Astrocyte (in vitro differentiated cells and primary cell): ENCODE data around the gene CBFA2T2. TPM values are rescaled to one million over a fixed set of nuclear protein-coding genes. Genes with fewer than 3 reads are reported as not detected.

Experiments used
- DNase-seq: peaks from one replicate; pipeline ENCODE4 v3.0.0-alpha.2; 2010; ENCODE audit warnings: low read depth
- FAIRE-seq: peaks from 2 replicates; lab custom pipeline; 2011; peaks lifted over from hg19 to GRCh38; lab: Jason Lieb, UNC
- H2AFZ ChIP-seq: 2 replicates; pipeline ENCODE4 v1.6.0; 2012; ENCODE audit warnings: low read depth, low read length, inconsistent platforms
- H3K27ac ChIP-seq: 2 replicates; pipeline ENCODE4 v1.5.1; 2011; ENCODE audit warnings: low read depth, low read length, inconsistent platforms
- H3K27me3 ChIP-seq: 2 replicates; pipeline ENCODE4 v1.6.0; 2011; ENCODE audit warnings: low read length, inconsistent platforms; ENCODE audit not compliant: insufficient read depth
- H3K36me3 ChIP-seq: 2 replicates; pipeline ENCODE4 v1.5.1; 2011; ENCODE audit warnings: low read length, inconsistent platforms; ENCODE audit not compliant: insufficient read depth
- H3K4me1 ChIP-seq: 2 replicates; pipeline ENCODE4 v1.5.1; 2011; ENCODE audit warnings: low read length, inconsistent platforms; ENCODE audit not compliant: insufficient read depth
- H3K4me2 ChIP-seq: 2 replicates; pipeline ENCODE4 v1.6.0; 2012; ENCODE audit warnings: low read length, inconsistent platforms
- H3K4me3 ChIP-seq: 2 replicates; pipeline ENCODE4 v1.5.1; 2011; ENCODE audit warnings: low read depth, mild to moderate bottlenecking, low read length, inconsistent platforms; ENCODE audit not compliant: insufficient read depth
- H3K79me2 ChIP-seq: 2 replicates; pipeline ENCODE4 v1.6.0; 2012; ENCODE audit warnings: mild to moderate bottlenecking, low read length, inconsistent platforms; ENCODE audit not compliant: insufficient read depth
- H3K9ac ChIP-seq: 2 replicates; pipeline ENCODE4 v1.6.0; 2012; ENCODE audit warnings: mild to moderate bottlenecking, low read length, inconsistent platforms
- H3K9me3 ChIP-seq: 2 replicates; pipeline ENCODE4 v1.5.1; 2012; ENCODE audit warnings: low read depth, mild to moderate bottlenecking, low read length, inconsistent platforms; ENCODE audit not compliant: insufficient read depth
- H4K20me1 ChIP-seq: 2 replicates; pipeline ENCODE4 v1.6.0; 2012; ENCODE audit warnings: low read length, inconsistent platforms; ENCODE audit not compliant: insufficient read depth
- H3K27ac Mint-ChIP-seq: one replicate; pipeline ENCODE4 v1.8.0; 2021; ENCODE audit warnings: mild to moderate bottlenecking, mixed read lengths; ENCODE audit not compliant: unreplicated experiment
- H3K27me3 Mint-ChIP-seq: one replicate; pipeline ENCODE4 v1.8.0; 2021; ENCODE audit warnings: low read depth, mixed read lengths; ENCODE audit not compliant: unreplicated experiment
- H3K36me3 Mint-ChIP-seq: one replicate; pipeline ENCODE4 v1.8.0; 2021; ENCODE audit warnings: low read depth, mixed read lengths; ENCODE audit not compliant: unreplicated experiment
- H3K4me1 Mint-ChIP-seq: one replicate; pipeline ENCODE4 v1.8.0; 2021; ENCODE audit warnings: low read depth, mixed read lengths; ENCODE audit not compliant: unreplicated experiment
- H3K4me3 Mint-ChIP-seq: one replicate; pipeline ENCODE4 v1.8.0; 2021; ENCODE audit warnings: mild to moderate bottlenecking, moderate library complexity, mixed read lengths; ENCODE audit not compliant: unreplicated experiment
- H3K9me3 Mint-ChIP-seq: one replicate; pipeline ENCODE4 v1.8.0; 2021; ENCODE audit warnings: mild to moderate bottlenecking, mixed read lengths; ENCODE audit not compliant: unreplicated experiment
- CTCF ChIP-seq: IDR thresholded peaks from 2 replicates; pipeline ENCODE4 v1.5.1; 2011; ENCODE audit warnings: low read depth, mild to moderate bottlenecking, inconsistent platforms, low read length, moderate library complexity; ENCODE audit not compliant: insufficient read depth
- EZH2 ChIP-seq: IDR thresholded peaks from 2 replicates; pipeline ENCODE4 v1.6.1; 2012; ENCODE audit warnings: mild to moderate bottlenecking, low read length, inconsistent platforms; ENCODE audit not compliant: insufficient read depth
- total RNA-seq: library from RNA; stranded (reverse); gene quantifications from 2 replicates; pipeline ENCODE4 v1.2.1, GENCODE V29; 2021

Gene CBFA2T2
- total RNA-seq, 1 donor from 2014 or later = 14.6 TPM

GRCh38 chr20:33673410-33674293, 183.8 kb downstream of the CBFA2T2 start:
- DNase-seq = no peak
- no peaks in the 10 kb centered on the region for H3K9me3 Mint-ChIP-seq

GRCh38 chr20:33674294-33675135, 184.6 kb downstream of the CBFA2T2 start, which contains the start of gene NECAB3:
Gene NECAB3, minus strand, starts transcription at chr20:33674428. Its CDS starts 76 bp downstream, at chr20:33674352.
- Mint-ChIP-seq H3K4me1 (peaks cover 8% of the 10 kb centered on the region), H3K36me3 (peaks cover 19% of the 10 kb centered on the region)
- TF ChIP-seq CTCF = no peak
- no peak for TF ChIP-seq EZH2

More at GRCh38 chr20:33673410-33674293, 183.8 kb downstream of the CBFA2T2 start:
- Histone ChIP-seq H3K9ac (peak overlapping the region; percentile 83), H3K4me3 (peak overlapping the region; percentile 75), H2AFZ (peak overlapping the region; percentile 73), H3K79me2 (peaks cover 2% of the 10 kb centered on the region), H3K27ac (no peak overlapping the region), H3K9me3 (no peaks in the 10 kb centered on the region), H3K4me2 (peak overlapping the region; percentile 99), H3K27me3 (no peaks in the 10 kb centered on the region), H3K36me3 (no peaks in the 10 kb centered on the region), H4K20me1 (peaks cover 43% of the 10 kb centered on the region), H3K4me1 (peaks cover 39% of the 10 kb centered on the region)
- Mint-ChIP-seq H3K4me1 (peaks cover 8% of the 10 kb centered on the region), H3K27me3 (peaks cover 2% of the 10 kb centered on the region), H3K4me3 (peak overlapping the region; percentile 93), H3K27ac (no peak overlapping the region), H3K36me3 (peaks cover 22% of the 10 kb centered on the region)
- no peak for FAIRE-seq
- TF ChIP-seq CTCF = no peak
- no peak for TF ChIP-seq EZH2

More at GRCh38 chr20:33674294-33675135, 184.6 kb downstream of the CBFA2T2 start, which contains the start of gene NECAB3:
- Histone ChIP-seq H3K27ac (no peak within 1 kb of the TSS), H4K20me1 (peaks cover 34% of the 10 kb centered on the region), H3K79me2 (peaks cover 2% of the 10 kb centered on the region), H3K9me3 (no peaks in the 10 kb centered on the region), H3K4me1 (peaks cover 39% of the 10 kb centered on the region), H3K36me3 (no peaks in the 10 kb centered on the region), H3K9ac (peak within 1 kb of the TSS; percentile 83), H2AFZ (peak within 1 kb of the TSS; percentile 92), H3K4me2 (peak within 1 kb of the TSS; percentile 99), H3K4me3 (peak within 1 kb of the TSS; percentile 75), H3K27me3 (no peaks in the 10 kb centered on the region)
- Mint-ChIP-seq H3K9me3 (no peaks in the 10 kb centered on the region), H3K4me3 (peak within 1 kb of the TSS; percentile 93), H3K27me3 (peaks cover 7% of the 10 kb centered on the region), H3K27ac (no peak within 1 kb of the TSS)
- FAIRE-seq = no peak
- DNase-seq = no peak
